HepG2 (cell line): ENCODE data around the gene PAQR6. TPM values are rescaled to one million over a fixed set of nuclear protein-coding genes. Genes with fewer than 3 reads are reported as not detected.

Experiments
- ATAC-seq: fragments of 200-7000 bp; cut with Tn5 transposase; 3 replicates; pipeline ENCODE4 v1.9.1; 2020; ENCODE audit warnings: mild to moderate bottlenecking, moderate library complexity
- BruUV-seq: library from RNA; stranded (reverse); fragments of 400-500 nt; replicated peaks from 2 replicates; lab custom pipeline; 2021; lab: Mats Ljungman, UMichigan
- CTCF ChIA-PET: fragments of 300-600 bp; formaldehyde crosslinking; extraction: SDS; loops from one replicate; lab custom pipeline; 2021; ENCODE audit warnings: low total read pairs, inconsistent platforms, low intra/inter-chr PET ratio; lab: Yijun Ruan, JAX
- POLR2A ChIA-PET: fragments of 350-600 bp; sonication (Branson Sonifier 250); formaldehyde crosslinking; loops from one replicate; lab custom pipeline; 2020; ENCODE audit warnings: antibody characterized with exemption, inconsistent platforms; lab: Yijun Ruan, JAX
- DNase-seq: peaks from one replicate; pipeline ENCODE4 v3.0.0-alpha.2; 2015; ENCODE audit warnings: low spot score
- FAIRE-seq: peaks from 3 replicates; lab custom pipeline; 2011; peaks lifted over from hg19 to GRCh38; lab: Jason Lieb, UNC
- H2AFZ ChIP-seq: one replicate; pipeline ENCODE4 v1.6.1; 2011; ENCODE audit warnings: low read length, inconsistent platforms
- H3K27ac ChIP-seq: fragments of 300-600 bp; 3 replicates; pipeline ENCODE4 v1.8.0; 2011; ENCODE audit warnings: mixed run types, mild to moderate bottlenecking, mixed read lengths, low read length, inconsistent platforms; ENCODE audit not compliant: insufficient read depth; ENCODE audit errors: extremely low read length
- H3K27me3 ChIP-seq, 2 experiments: fragments of 200-600 bp in 1 of 2; 2 replicates in 1 of 2; 3 replicates in 1 of 2; pipeline versions ENCODE4 v1.6.0 to v1.8.0; 2011; ENCODE audit warnings: low read length in 2 of 2, mild to moderate bottlenecking in 2 of 2, moderate library complexity in 2 of 2, inconsistent platforms in 1 of 2; ENCODE audit not compliant: insufficient read depth in 2 of 2, control insufficient read depth in 1 of 2
- H3K36me3 ChIP-seq, 2 experiments: fragments of 200-600 bp in 1 of 2; replicated peaks in 1 of 2; 2 replicates in 1 of 2; 3 replicates in 1 of 2; pipeline versions ENCODE4 v1.5.1 to v1.8.0; 2011; ENCODE audit warnings: low read length in 2 of 2, inconsistent platforms in 1 of 2; ENCODE audit not compliant: insufficient read depth in 2 of 2, control insufficient read depth in 1 of 2
- H3K4me1 ChIP-seq: 2 replicates; pipeline ENCODE4 v1.5.1; 2012; ENCODE audit warnings: low read length, inconsistent platforms; ENCODE audit not compliant: insufficient read depth
- H3K4me2 ChIP-seq: 2 replicates; pipeline ENCODE4 v1.6.0; 2011; ENCODE audit warnings: low read depth, low read length, inconsistent platforms
- H3K4me3 ChIP-seq, 3 experiments: fragments of 200-600 bp in 1 of 3; sonication (generic), shearing (Covaris generic) in 1 of 3; replicated peaks in 1 of 3; 2 replicates each; pipeline ENCODE4 v1.5.1; 2011 to 2016; ENCODE audit warnings: low read length in 3 of 3, inconsistent platforms in 2 of 3, low read depth in 2 of 3, mild to moderate bottlenecking in 2 of 3, control low read depth in 1 of 3, mixed read lengths in 1 of 3; ENCODE audit not compliant: insufficient read depth in 1 of 3
- H3K79me2 ChIP-seq: one replicate; pipeline ENCODE4 v1.6.1; 2011; ENCODE audit warnings: low read length, inconsistent platforms; ENCODE audit not compliant: insufficient read depth
- H3K9ac ChIP-seq: 2 replicates; pipeline ENCODE4 v1.6.0; 2011; ENCODE audit warnings: mild to moderate bottlenecking, low read depth, low read length, inconsistent platforms; ENCODE audit not compliant: insufficient read depth
- H3K9me3 ChIP-seq: 2 replicates; pipeline ENCODE4 v1.5.1; 2012; ENCODE audit warnings: mild to moderate bottlenecking, low read length
- H4K20me1 ChIP-seq: 2 replicates; pipeline ENCODE4 v1.6.0; 2011; ENCODE audit warnings: inconsistent platforms, mild to moderate bottlenecking, low read length, moderate library complexity; ENCODE audit not compliant: insufficient read depth
- AGO2 ChIP-seq: fragments of 200-400 bp; formaldehyde crosslinking; optimal IDR thresholded peaks from 2 replicates; pipeline ENCODE3; 2017; ENCODE audit warnings: mild to moderate bottlenecking, low read depth, low read length, moderate library complexity
- MIER3 ChIP-seq: IDR thresholded peaks from 2 replicates; pipeline ENCODE4 v1.6.1; 2016; ENCODE audit warnings: missing compliant biosample characterization, borderline replicate concordance
- STAG1 ChIP-seq: sonication (generic); formaldehyde crosslinking; IDR thresholded peaks from 2 replicates; pipeline ENCODE4 v1.4.0; 2020; ENCODE audit warnings: missing genetic modification reagents
- ZFP90 ChIP-seq: sonication (generic); formaldehyde crosslinking; IDR thresholded peaks from 2 replicates; pipeline ENCODE4 v1.8.0; 2022; ENCODE audit warnings: missing genetic modification reagents, mild to moderate bottlenecking, inconsistent platforms, borderline replicate concordance
- ZMAT3 ChIP-seq: sonication (generic); formaldehyde crosslinking; conservative IDR thresholded peaks from 2 replicates; pipeline ENCODE4 v1.7.0; 2021; ENCODE audit warnings: missing genetic modification reagents
- ZNF615 ChIP-seq: sonication (generic); formaldehyde crosslinking; IDR thresholded peaks from 2 replicates; pipeline ENCODE4 v1.5.0; 2020; ENCODE audit warnings: mild to moderate bottlenecking, missing genetic modification reagents, borderline replicate concordance
- WGBS: methylation state at CpG from one replicate; pipeline ENCODE4 v1.1.6; 2017; ENCODE audit warnings: low lambda C conversion rate; 5-methylcytosine and 5-hydroxymethylcytosine counted together
- in situ Hi-C: cut with HindIII; loops from 2 replicates; pipeline ENCODE4 v1.10.0; 2017; ENCODE audit warnings: low pct_unique_long_range_greater_than_20kb; ENCODE audit not compliant: extremely low pct_ligation_motif_present
- intact Hi-C: fragments of 100-400 bp; cut with micrococcal nuclease; formaldehyde crosslinking; loops from one replicate; pipeline ENCODE4 v1.10.0; 2022; ENCODE audit not compliant: unreplicated experiment
- polyA plus RNA-seq, 8 experiments: library from polyadenylated mRNA; depleted of rRNA in 3 of 8; stranded (reverse) in 7 of 8; unstranded in 1 of 8; fragments of >200 nt; fragmentation: Illumina TruSeq in 4 of 8; extraction: Trizol in 4 of 8; gene quantifications; 2 replicates each; pipeline versions ENCODE4 v1.2.1 to v1.2.3, GENCODE V29; 2011 to 2016; ENCODE audit warnings: low read depth in 4 of 8, missing spikeins in 1 of 8, mixed read lengths in 1 of 8; ENCODE audit not compliant: insufficient read depth in 1 of 8
- total RNA-seq, 5 experiments: library from RNA; depleted of rRNA; stranded (reverse); fragments of >200 nt; fragmentation: Illumina TruSeq; extraction: Trizol; gene quantifications; 2 replicates each; pipeline ENCODE4 v1.2.3, GENCODE V29; 2016; ENCODE audit warnings: low read depth in 1 of 5
- TF ChIP-seq, protein P1 (sequence below): sonication (generic); formaldehyde crosslinking; IDR thresholded peaks from 2 replicates; pipeline ENCODE4 v1.5.0; 2020; ENCODE audit warnings: mild to moderate bottlenecking, missing genetic modification reagents, moderate library complexity

The PAQR6 gene
- total and polyA plus RNA-seq, 2 of the 13 experiments (the other 11 are each of a cell fraction or from before 2014, with no cell fraction given), result 0.82 to 1.4 TPM

DNA sequence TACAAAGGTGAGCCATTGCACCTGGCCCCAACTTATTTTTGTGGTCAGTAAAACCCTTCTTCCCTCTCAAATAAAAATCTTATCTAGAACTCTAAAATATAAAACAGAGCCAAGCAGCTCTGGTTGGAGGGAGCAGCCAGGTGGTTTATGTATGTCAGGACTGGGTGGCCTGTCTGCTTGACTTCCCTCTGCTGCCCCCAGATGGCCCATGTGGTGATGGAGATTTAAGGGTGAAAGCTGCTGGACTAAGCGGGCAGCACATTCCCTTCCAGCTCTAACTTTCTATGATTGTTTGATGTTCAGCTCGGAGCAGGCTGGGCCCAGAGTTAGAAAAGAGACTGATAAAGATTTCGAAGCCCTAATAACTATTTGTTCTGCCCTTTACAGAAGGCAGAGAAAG, 11.9 kb upstream of the PAQR6 start:
- no peak overlapping the region for H3K4me2 ChIP-seq
- no peaks in the 10 kb centered on the region; a peak in 1 of 5 replicates for H3K27me3 ChIP-seq
- POLR2A ChIA-PET, result interaction anchor here (0.7 kb wide), 1 partner anchor 35 kb away, joined by 3 read pairs; no protein-coding TSS in a partner anchor
- TF ChIP-seq ZMAT3 (CRISPR knock-in tag) (no peak), ZNF615 (CRISPR knock-in tag) (no peak), STAG1 (CRISPR knock-in tag) (peak; percentile 40; the same call in 1 of the 2 replicates), ZFP90 (CRISPR knock-in tag) (no peak)
- TF ChIP-seq, protein P1, sequence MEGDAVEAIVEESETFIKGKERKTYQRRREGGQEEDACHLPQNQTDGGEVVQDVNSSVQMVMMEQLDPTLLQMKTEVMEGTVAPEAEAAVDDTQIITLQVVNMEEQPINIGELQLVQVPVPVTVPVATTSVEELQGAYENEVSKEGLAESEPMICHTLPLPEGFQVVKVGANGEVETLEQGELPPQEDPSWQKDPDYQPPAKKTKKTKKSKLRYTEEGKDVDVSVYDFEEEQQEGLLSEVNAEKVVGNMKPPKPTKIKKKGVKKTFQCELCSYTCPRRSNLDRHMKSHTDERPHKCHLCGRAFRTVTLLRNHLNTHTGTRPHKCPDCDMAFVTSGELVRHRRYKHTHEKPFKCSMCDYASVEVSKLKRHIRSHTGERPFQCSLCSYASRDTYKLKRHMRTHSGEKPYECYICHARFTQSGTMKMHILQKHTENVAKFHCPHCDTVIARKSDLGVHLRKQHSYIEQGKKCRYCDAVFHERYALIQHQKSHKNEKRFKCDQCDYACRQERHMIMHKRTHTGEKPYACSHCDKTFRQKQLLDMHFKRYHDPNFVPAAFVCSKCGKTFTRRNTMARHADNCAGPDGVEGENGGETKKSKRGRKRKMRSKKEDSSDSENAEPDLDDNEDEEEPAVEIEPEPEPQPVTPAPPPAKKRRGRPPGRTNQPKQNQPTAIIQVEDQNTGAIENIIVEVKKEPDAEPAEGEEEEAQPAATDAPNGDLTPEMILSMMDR (CRISPR knock-in tag), result peak; percentile 40; the same call in 1 of the 2 replicates
- TF ChIP-seq, all 625 proteins: peak for 2
- CTCF ChIA-PET, result interaction anchor here (0.7 kb wide), 1 partner anchor 169 kb away, joined by 3 read pairs; no protein-coding TSS in a partner anchor
- Histone ChIP-seq H3K4me3 (no peak overlapping the region), H3K79me2 (no peaks in the 10 kb centered on the region), H3K36me3 (peaks cover 32 to 79% of the 10 kb centered on the region in 2 experiments), H3K27ac (no peak overlapping the region), H3K9me3 (no peaks in the 10 kb centered on the region), H2AFZ (no peak overlapping the region), H3K4me1 (no peaks in the 10 kb centered on the region; the same call in 1 of the 2 replicates), H4K20me1 (no peaks in the 10 kb centered on the region), H3K9ac (no peak overlapping the region)
- no TSS peak for BruUV-seq
- intact Hi-C loops (no loop called here), in situ Hi-C loops (no loop called here)
- WGBS, result 95% methylated on average over 3 of the region's 3 CpGs
- peak; percentile 71 for ATAC-seq
- no peak for FAIRE-seq
- DNase-seq, result no peak

GRCh38 chr1:156258859-156259258, 11.0 kb upstream of the PAQR6 start:
- Histone ChIP-seq H3K4me2 (no peak overlapping the region), H3K79me2 (no peaks in the 10 kb centered on the region), H3K9me3 (no peaks in the 10 kb centered on the region), H3K4me1 (no peaks in the 10 kb centered on the region; the same call in 1 of the 2 replicates), H3K27me3 (no peaks in the 10 kb centered on the region), H4K20me1 (no peaks in the 10 kb centered on the region), H3K4me3 (no peak overlapping the region), H2AFZ (no peak overlapping the region), H3K36me3 (peaks cover 33 to 80% of the 10 kb centered on the region in 2 experiments), H3K27ac (no peak overlapping the region), H3K9ac (no peak overlapping the region)
- in situ Hi-C loops, result no loop called here
- ChIA-PET CTCF (no interaction called here), POLR2A (no interaction called here)
- FAIRE-seq (no peak), DNase-seq (no peak), ATAC-seq (no peak)
- WGBS, result 100% methylated on average over 5 of the region's 8 CpGs
- intact Hi-C loops, result no loop called here
- peak; percentile 32 for TF ChIP-seq AGO2
- TF ChIP-seq MIER3 (CRISPR knock-in tag), result no peak
- TF ChIP-seq, all 625 proteins: peak for 1
- BruUV-seq, result no TSS peak
